GM12801 (cell line): ENCODE measurements around the gene ZNF618.

Experiments
- CTCF ChIP-seq: IDR thresholded peaks from one replicate; pipeline ENCODE4 v1.5.1; 2011; ENCODE audit warnings: control low read depth; ENCODE audit not compliant: insufficient read length; ENCODE audit errors: extremely low read depth

ZNF618 gene

GRCh38 chr9:113919871-113920270, 43.8 kb downstream of the ZNF618 start:
- no peak for TF ChIP-seq CTCF

- no peak for TF ChIP-seq CTCF
These were observed 44.8 kb downstream of the ZNF618 start for GRCh38 chr9:113920872-113921271.

- TF ChIP-seq CTCF, result no peak
These were observed 45.4 kb downstream of the ZNF618 start for GRCh38 chr9:113921396-113921925.

- TF ChIP-seq CTCF, result no peak
These were observed 46.1 kb downstream of the ZNF618 start for GRCh38 chr9:113922160-113922559.

- no peak for TF ChIP-seq CTCF
These were observed 50.1 kb downstream of the ZNF618 start for GRCh38 chr9:113926211-113926610.

GRCh38 chr9:113927277-113927676, 51.2 kb downstream of the ZNF618 start:
- TF ChIP-seq CTCF, result no peak

- TF ChIP-seq CTCF, result no peak
These were observed 52.2 kb downstream of the ZNF618 start for GRCh38 chr9:113928269-113928668.
